GM21786 (cell line): ENCODE data around the gene SUCLG2.
"Not testable (repeated sequence)": the region's sequence is repeated elsewhere in the genome, so short reads cannot be mapped to it uniquely, and the experiment has no call there.

Experiments
- ATAC-seq: cut with Tn5 transposase; IDR thresholded peaks from one replicate; pipeline ENCODE4 v1.9.1; 2021; ENCODE audit not compliant: unreplicated experiment

The SUCLG2 gene

GRCh38 chr3:67614195-67614594 lies 40.2 kb downstream of the SUCLG2 start:
- ATAC-seq, result no peak

GRCh38 chr3:67610458-67610857 lies 44.0 kb downstream of the SUCLG2 start:
- no peak for ATAC-seq

GRCh38 chr3:67609709-67610108 lies 44.7 kb downstream of the SUCLG2 start:
- no peak for ATAC-seq

GRCh38 chr3:67608034-67608433 lies 46.4 kb downstream of the SUCLG2 start:
- no peak for ATAC-seq

- ATAC-seq, result no peak
Measured at GRCh38 chr3:67605377-67605776, 49.0 kb downstream of the SUCLG2 start.

GRCh38 chr3:67602816-67603215 lies 51.6 kb downstream of the SUCLG2 start:
- ATAC-seq, result no peak

GRCh38 chr3:67601919-67602608 lies 52.3 kb downstream of the SUCLG2 start:
- no peak for ATAC-seq

GRCh38 chr3:67601385-67601784 lies 53.0 kb downstream of the SUCLG2 start:
- no peak for ATAC-seq

- no peak for ATAC-seq
Measured at GRCh38 chr3:67599821-67600220, 54.6 kb downstream of the SUCLG2 start.

- ATAC-seq, result no peak
Measured at GRCh38 chr3:67598814-67599556, 55.4 kb downstream of the SUCLG2 start.

- ATAC-seq, result no peak
Measured at GRCh38 chr3:67595424-67595823, 59.0 kb downstream of the SUCLG2 start.

GRCh38 chr3:67593761-67594234 lies 60.6 kb downstream of the SUCLG2 start:
- ATAC-seq, result no peak

GRCh38 chr3:67592057-67592456 lies 62.4 kb downstream of the SUCLG2 start:
- no peak for ATAC-seq

GRCh38 chr3:67587811-67588210 lies 66.6 kb downstream of the SUCLG2 start:
- ATAC-seq, result no peak

GRCh38 chr3:67587301-67587700 lies 67.1 kb downstream of the SUCLG2 start:
- ATAC-seq, result no peak

- not testable (repeated sequence) for ATAC-seq
Measured at GRCh38 chr3:67584608-67585007, 69.8 kb downstream of the SUCLG2 start.

- ATAC-seq, result no peak
Measured at GRCh38 chr3:67580430-67581000, 73.9 kb downstream of the SUCLG2 start.

- ATAC-seq, result no peak
Measured at GRCh38 chr3:67578416-67578815, 76.0 kb downstream of the SUCLG2 start.

- no peak for ATAC-seq
Measured at GRCh38 chr3:67576441-67576840, 78.0 kb downstream of the SUCLG2 start.

- no peak for ATAC-seq
Measured at GRCh38 chr3:67569324-67569723, 85.1 kb downstream of the SUCLG2 start.

GRCh38 chr3:67567893-67568292 lies 86.5 kb downstream of the SUCLG2 start:
- no peak for ATAC-seq

- ATAC-seq, result no peak
Measured at GRCh38 chr3:67564973-67565372, 89.4 kb downstream of the SUCLG2 start.
